BJ (cell line): ENCODE measurements around the gene CH25H. TPM values are rescaled to one million over a fixed set of nuclear protein-coding genes. Genes with fewer than 3 reads are reported as not detected.

ENCODE experiments used
- CTCF ChIA-PET: fragments of 350-600 bp; formaldehyde crosslinking; extraction: SDS; loops from one replicate; lab custom pipeline; 2021; ENCODE audit warnings: antibody characterized with exemption, inconsistent platforms; lab: Yijun Ruan, JAX
- POLR2A ChIA-PET: fragments of 300-600 bp; sonication (Branson Sonifier 250); formaldehyde crosslinking; extraction: SDS; loops from one replicate; lab custom pipeline; 2021; ENCODE audit warnings: antibody characterized with exemption; lab: Charles Lee
- DNase-seq: peaks from one replicate; pipeline ENCODE4 v3.0.0-alpha.2; 2011; ENCODE audit warnings: low read depth
- H3K27me3 ChIP-seq: 2 replicates; pipeline ENCODE4 v1.6.0; 2011; ENCODE audit warnings: low read length; ENCODE audit not compliant: control insufficient read depth, insufficient read depth
- H3K36me3 ChIP-seq: 2 replicates; pipeline ENCODE4 v1.5.1; 2011; ENCODE audit warnings: low read length; ENCODE audit not compliant: control insufficient read depth, insufficient read depth
- H3K4me3 ChIP-seq: 2 replicates; pipeline ENCODE4 v1.5.1; 2011; ENCODE audit warnings: low read depth, mild to moderate bottlenecking, control low read depth, low read length
- CTCF ChIP-seq: IDR thresholded peaks from 2 replicates; pipeline ENCODE4 v1.5.1; 2011; ENCODE audit warnings: low read depth, mild to moderate bottlenecking, control low read depth, inconsistent platforms, low read length, moderate library complexity; ENCODE audit not compliant: insufficient read depth
- polyA plus RNA-seq: library from polyadenylated mRNA; depleted of rRNA; stranded (reverse); fragments of >200 nt; gene quantifications from 2 replicates; pipeline ENCODE4 v1.2.3, GENCODE V29; 2011

CH25H gene
- polyA plus RNA-seq, 1 experiment = 0.86 TPM

- Histone ChIP-seq H3K36me3 (no peaks in the 10 kb centered on the region), H3K27me3 (peaks cover 3% of the 10 kb centered on the region; the same call in 1 of the 2 replicates), H3K4me3 (no peak overlapping the region)
- ChIA-PET CTCF (no interaction called here), POLR2A (no interaction called here)
- no peak for DNase-seq
- no peak for TF ChIP-seq CTCF
Observed at GRCh38 chr10:89185658-89186057, 21.5 kb downstream of the CH25H start.

GRCh38 chr10:89184638-89185037, 22.5 kb downstream of the CH25H start:
- no peaks in the 10 kb centered on the region for H3K36me3 ChIP-seq
- peaks cover 3% of the 10 kb centered on the region; the same call in 1 of the 2 replicates for H3K27me3 ChIP-seq
- H3K4me3 ChIP-seq = no peak overlapping the region
- no peak for DNase-seq
- CTCF ChIA-PET = interaction anchor here (1.3 kb wide), 1 partner anchor 17 kb away, joined by 3 read pairs; no protein-coding TSS in a partner anchor
- POLR2A ChIA-PET = no interaction called here
- TF ChIP-seq CTCF = no peak

GRCh38 chr10:89183571-89183970, 23.5 kb downstream of the CH25H start:
- Histone ChIP-seq H3K4me3 (no peak overlapping the region), H3K36me3 (no peaks in the 10 kb centered on the region), H3K27me3 (peaks cover 3% of the 10 kb centered on the region; the same call in 1 of the 2 replicates)
- CTCF ChIA-PET = interaction anchor here (0.5 to 1.3 kb wide), 2 partner anchors 18 to 247 kb away, joined by 3 to 5 read pairs; no protein-coding TSS in a partner anchor
- DNase-seq = no peak
- POLR2A ChIA-PET = interaction anchor here (0.5 kb wide), 1 partner anchor 209 kb away, joined by 4 read pairs; the partner anchor contains the start of gene IFIT1
- no peak for TF ChIP-seq CTCF

GRCh38 chr10:89182894-89183293, 24.2 kb downstream of the CH25H start:
- Histone ChIP-seq H3K27me3 (peaks cover 3% of the 10 kb centered on the region; the same call in 1 of the 2 replicates), H3K4me3 (no peak overlapping the region), H3K36me3 (no peaks in the 10 kb centered on the region)
- ChIA-PET CTCF (interaction anchor here (0.5 kb wide), 1 partner anchor 246 kb away, joined by 5 read pairs; no protein-coding TSS in a partner anchor), POLR2A (no interaction called here)
- DNase-seq = no peak
- no peak for TF ChIP-seq CTCF

GRCh38 chr10:89175816-89176215, 31.3 kb downstream of the CH25H start:
- CTCF ChIA-PET = interaction anchor here (0.9 kb wide), 2 partner anchors 16 to 29 kb away, joined by 3 read pairs; no protein-coding TSS in a partner anchor

More at GRCh38 chr10:89175816-89176215, 31.3 kb downstream of the CH25H start:
- Histone ChIP-seq H3K27me3 (no peaks in the 10 kb centered on the region), H3K4me3 (no peak overlapping the region), H3K36me3 (no peaks in the 10 kb centered on the region)
- TF ChIP-seq CTCF = no peak
- DNase-seq = no peak
- POLR2A ChIA-PET = no interaction called here
